Measurements from ENCODE around the gene MAP3K1.

The MAP3K1 gene

GRCh38 chr5:56801256-56801655 lies 14.1 kb upstream of the MAP3K1 start:
- Histone ChIP-seq H3K4me1 (ENCODE audit: insufficient read depth, poor library complexity, severe bottlenecking) (no peaks in the 10 kb centered on the region), H3K9me3 (ENCODE audit: severe bottlenecking) (no peaks in the 10 kb centered on the region), H3K36me3 (ENCODE audit: low read depth) (no peaks in the 10 kb centered on the region), H3K27me3 (ENCODE audit: insufficient read depth, poor library complexity, severe bottlenecking) (no peaks in the 10 kb centered on the region), H3K4me3 (ENCODE audit: severe bottlenecking) (no peak overlapping the region), H3K27ac (ENCODE audit: poor library complexity, severe bottlenecking) (no peak overlapping the region)
- TF ChIP-seq CTCF (IDR thresholded peaks at IDR 0.05; ENCODE audit: poor library complexity, severe bottlenecking) = no peak
- DNase-seq (ENCODE audit: low spot score) (no peak), ATAC-seq (ENCODE audit: low read depth) (no peak)

GRCh38 chr5:56802205-56802604 lies 13.1 kb upstream of the MAP3K1 start:
- Histone ChIP-seq H3K9me3 (ENCODE audit: severe bottlenecking) (no peaks in the 10 kb centered on the region), H3K4me1 (ENCODE audit: insufficient read depth, poor library complexity, severe bottlenecking) (no peaks in the 10 kb centered on the region), H3K27me3 (ENCODE audit: insufficient read depth, poor library complexity, severe bottlenecking) (no peaks in the 10 kb centered on the region), H3K36me3 (ENCODE audit: low read depth) (no peaks in the 10 kb centered on the region), H3K4me3 (ENCODE audit: severe bottlenecking) (no peak overlapping the region), H3K27ac (ENCODE audit: poor library complexity, severe bottlenecking) (no peak overlapping the region)
- no peak for TF ChIP-seq CTCF (IDR thresholded peaks at IDR 0.05; ENCODE audit: poor library complexity, severe bottlenecking)
- DNase-seq (ENCODE audit: low spot score) (no peak), ATAC-seq (ENCODE audit: low read depth) (no peak)

- ATAC-seq (ENCODE audit: low read depth) (no peak), DNase-seq (ENCODE audit: low spot score) (no peak)
- Histone ChIP-seq H3K36me3 (ENCODE audit: low read depth) (no peaks in the 10 kb centered on the region), H3K4me3 (ENCODE audit: severe bottlenecking) (no peak overlapping the region), H3K4me1 (ENCODE audit: insufficient read depth, poor library complexity, severe bottlenecking) (no peaks in the 10 kb centered on the region), H3K27ac (ENCODE audit: poor library complexity, severe bottlenecking) (no peak overlapping the region), H3K27me3 (ENCODE audit: insufficient read depth, poor library complexity, severe bottlenecking) (no peaks in the 10 kb centered on the region), H3K9me3 (ENCODE audit: severe bottlenecking) (no peaks in the 10 kb centered on the region)
- no peak for TF ChIP-seq CTCF (IDR thresholded peaks at IDR 0.05; ENCODE audit: poor library complexity, severe bottlenecking)
These were observed 12.3 kb upstream of the MAP3K1 start for GRCh38 chr5:56803025-56803424.

- TF ChIP-seq CTCF (IDR thresholded peaks at IDR 0.05; ENCODE audit: poor library complexity, severe bottlenecking) = no peak
- Histone ChIP-seq H3K4me3 (ENCODE audit: severe bottlenecking) (no peak overlapping the region), H3K9me3 (ENCODE audit: severe bottlenecking) (no peaks in the 10 kb centered on the region), H3K27me3 (ENCODE audit: insufficient read depth, poor library complexity, severe bottlenecking) (no peaks in the 10 kb centered on the region), H3K36me3 (ENCODE audit: low read depth) (no peaks in the 10 kb centered on the region), H3K27ac (ENCODE audit: poor library complexity, severe bottlenecking) (no peak overlapping the region), H3K4me1 (ENCODE audit: insufficient read depth, poor library complexity, severe bottlenecking) (no peaks in the 10 kb centered on the region)
- ATAC-seq (ENCODE audit: low read depth) (no peak), DNase-seq (ENCODE audit: low spot score) (no peak)
These were observed 11.5 kb upstream of the MAP3K1 start for GRCh38 chr5:56803894-56804293.

- ATAC-seq (ENCODE audit: low read depth) (no peak), DNase-seq (ENCODE audit: low spot score) (no peak)
- no peak overlapping the region for H3K4me3 ChIP-seq (ENCODE audit: severe bottlenecking)
- TF ChIP-seq CTCF (IDR thresholded peaks at IDR 0.05; ENCODE audit: poor library complexity, severe bottlenecking) = no peak
- H3K27ac ChIP-seq (ENCODE audit: poor library complexity, severe bottlenecking) = no peak overlapping the region
- no peaks in the 10 kb centered on the region for H3K36me3 ChIP-seq (ENCODE audit: low read depth)
- H3K27me3 ChIP-seq (ENCODE audit: insufficient read depth, poor library complexity, severe bottlenecking) = no peaks in the 10 kb centered on the region
- no peaks in the 10 kb centered on the region for H3K9me3 ChIP-seq (ENCODE audit: severe bottlenecking)
- H3K4me1 ChIP-seq (ENCODE audit: insufficient read depth, poor library complexity, severe bottlenecking) = no peaks in the 10 kb centered on the region
These were observed 7.7 kb upstream of the MAP3K1 start for GRCh38 chr5:56807679-56808078.

Data from RWPE2 (cell line).